NCI-H2227 (cell line): Measurements from ENCODE around the gene NTM.

Experiments
- DNase-seq: peaks from one replicate; lab custom pipeline; 2025; ENCODE audit not compliant: unreplicated experiment; lab: John Stamatoyannopoulos, UW

NTM gene

GRCh38 chr11:131976021-131976420, 605.6 kb downstream of the NTM start:
- DNase-seq = no peak

DNA sequence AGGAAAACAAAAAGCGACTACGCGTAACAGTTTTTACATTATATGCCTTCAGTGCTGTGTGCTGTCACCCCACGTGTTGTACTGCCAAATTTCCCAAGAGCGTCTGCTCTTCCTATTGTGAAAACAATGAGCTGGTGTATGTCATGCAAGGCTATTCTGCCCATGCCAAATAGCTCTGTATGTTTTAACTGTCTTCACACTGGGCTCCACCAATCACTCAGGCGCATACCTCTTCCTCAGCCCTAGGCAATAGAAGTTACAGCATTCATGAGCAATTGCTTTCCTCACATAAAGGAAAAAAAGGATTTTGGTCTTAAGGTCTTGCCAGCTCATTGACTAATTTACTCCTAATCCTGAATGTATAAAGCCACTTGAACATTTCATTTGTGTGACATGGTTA, 606.8 kb downstream of the NTM start:
- no peak for DNase-seq

- no peak for DNase-seq
These were observed 607.4 kb downstream of the NTM start for GRCh38 chr11:131977854-131978253.

DNA sequence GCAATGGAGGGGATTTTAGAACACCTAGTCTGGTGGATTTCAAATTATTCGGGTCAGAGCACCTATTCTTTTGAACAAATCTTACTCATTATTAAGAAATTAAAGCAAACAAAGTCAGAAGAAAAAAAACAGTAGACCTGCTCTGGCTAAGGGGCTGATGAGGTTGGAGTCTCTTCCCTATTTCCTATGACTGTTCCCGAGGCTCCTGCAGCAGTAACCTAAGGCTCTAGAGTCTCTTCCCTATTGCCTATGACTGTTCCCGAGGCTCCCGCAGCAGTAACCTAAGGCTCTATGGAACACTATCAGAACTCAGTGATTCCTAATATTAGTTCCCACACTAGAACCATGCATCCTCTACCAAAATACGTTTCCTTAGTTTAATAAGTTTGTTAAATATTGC, 607.9 kb downstream of the NTM start:
- DNase-seq = no peak

- DNase-seq = no peak
These were observed 608.9 kb downstream of the NTM start for GRCh38 chr11:131979364-131979763.

DNA sequence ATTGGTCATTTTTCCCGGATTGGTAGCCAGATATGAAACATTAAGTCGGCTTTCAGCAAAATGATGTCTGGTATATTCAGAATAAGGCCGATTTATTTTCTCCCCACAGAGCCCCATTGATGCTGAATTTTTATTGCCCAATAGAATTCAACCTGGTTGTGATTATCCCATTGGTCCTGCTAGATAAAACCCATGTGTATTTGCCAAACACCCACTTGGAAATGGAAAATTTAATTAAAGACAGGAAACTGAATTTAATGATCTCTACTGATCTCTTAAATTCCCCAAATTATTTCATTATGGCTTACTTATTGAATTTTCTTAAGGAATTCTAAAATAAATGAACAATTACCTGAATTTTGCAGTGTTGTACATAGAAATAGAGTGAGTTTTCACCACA, 609.8 kb downstream of the NTM start:
- DNase-seq = no peak

GRCh38 chr11:131980888-131981668, 610.7 kb downstream of the NTM start:
- no peak for DNase-seq

GRCh38 chr11:131982154-131982553, 611.7 kb downstream of the NTM start:
- no peak for DNase-seq

GRCh38 chr11:131985846-131986301, 615.5 kb downstream of the NTM start:
- DNase-seq = no peak

DNA sequence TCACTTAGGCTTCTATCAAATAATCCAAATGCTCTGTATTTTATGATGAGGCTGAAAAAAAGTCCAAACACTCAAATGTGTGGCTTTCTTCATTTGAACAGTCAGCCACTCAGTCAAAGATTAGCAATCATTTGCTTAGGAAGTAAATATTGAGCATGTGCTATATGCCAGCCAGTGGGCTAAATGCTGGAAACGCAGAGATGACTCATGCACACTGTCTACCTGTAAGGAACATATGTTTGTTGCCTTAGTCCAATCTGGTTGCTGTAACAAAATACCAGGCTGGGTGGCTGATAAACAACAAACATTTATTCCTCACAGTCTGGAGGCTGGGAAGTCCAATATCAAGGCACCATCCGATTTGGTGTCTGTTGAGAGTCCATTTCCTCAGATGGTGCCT, 617.3 kb downstream of the NTM start:
- no peak for DNase-seq

GRCh38 chr11:131991606-131992005, 621.2 kb downstream of the NTM start:
- DNase-seq = no peak

DNA sequence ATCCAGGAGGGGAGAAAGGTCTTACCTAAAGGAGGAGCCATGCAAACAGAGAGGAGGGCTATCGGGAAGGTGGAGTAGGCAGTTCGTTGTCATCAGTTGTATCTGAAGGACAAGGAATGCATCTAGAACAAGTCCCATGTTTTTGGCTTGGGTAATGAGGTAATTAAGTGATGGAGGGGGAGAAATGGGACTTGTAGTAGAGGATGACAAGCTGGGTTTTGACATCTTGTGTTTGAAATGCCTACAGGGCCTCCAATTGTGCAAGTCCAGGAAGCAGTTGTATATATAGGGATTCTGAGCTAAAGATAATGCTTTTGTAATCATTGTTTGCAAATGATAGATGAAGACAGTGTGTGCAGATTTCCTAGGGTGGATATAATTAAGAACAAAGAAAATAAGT, 622.8 kb downstream of the NTM start:
- DNase-seq = no peak

- peak; percentile 27 for DNase-seq
These were observed 627.6 kb downstream of the NTM start for GRCh38 chr11:131998020-131998419.

DNA sequence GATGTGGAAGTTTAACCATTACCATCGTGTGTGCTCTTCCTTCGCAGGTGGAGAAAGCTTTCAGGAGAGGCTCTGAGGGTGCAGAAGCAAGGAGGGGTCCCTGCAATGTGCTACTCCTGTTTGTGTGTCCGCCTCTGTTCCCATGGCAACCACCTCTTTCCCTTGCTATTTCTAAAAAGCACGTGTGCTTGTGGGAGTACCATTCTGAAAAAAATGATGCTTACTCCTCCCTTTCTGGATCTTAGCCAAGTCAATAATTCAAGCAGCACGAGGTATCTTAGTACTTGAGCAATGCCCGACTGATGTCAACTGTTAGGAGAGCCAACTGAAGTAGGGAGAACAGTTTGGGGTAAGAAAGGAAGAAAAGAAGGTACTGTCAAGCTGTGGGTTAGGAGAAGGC, 628.7 kb downstream of the NTM start:
- peak; percentile 92 for DNase-seq

DNA sequence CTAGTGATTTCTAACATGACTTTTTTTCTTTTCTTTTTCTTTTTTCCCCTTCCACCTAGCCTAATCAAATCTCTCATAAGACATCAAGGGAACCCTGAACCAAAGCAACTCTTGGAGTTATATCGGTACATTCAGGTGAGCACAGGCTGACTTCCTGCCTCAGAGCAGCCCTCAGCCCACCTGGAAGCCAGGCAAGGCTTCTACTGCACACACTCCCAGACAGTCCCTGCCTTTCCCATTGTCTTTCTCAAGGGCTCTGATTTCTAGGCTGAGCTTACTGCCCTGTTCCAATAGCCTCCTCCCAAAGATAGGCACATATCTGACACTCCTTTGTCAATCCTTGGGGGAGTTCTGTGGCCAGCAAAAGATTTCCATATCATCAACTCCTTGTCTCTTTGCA, 629.5 kb downstream of the NTM start:
- DNase-seq = no peak

- no peak for DNase-seq
These were observed 635.5 kb downstream of the NTM start for GRCh38 chr11:132005887-132006286.

DNA sequence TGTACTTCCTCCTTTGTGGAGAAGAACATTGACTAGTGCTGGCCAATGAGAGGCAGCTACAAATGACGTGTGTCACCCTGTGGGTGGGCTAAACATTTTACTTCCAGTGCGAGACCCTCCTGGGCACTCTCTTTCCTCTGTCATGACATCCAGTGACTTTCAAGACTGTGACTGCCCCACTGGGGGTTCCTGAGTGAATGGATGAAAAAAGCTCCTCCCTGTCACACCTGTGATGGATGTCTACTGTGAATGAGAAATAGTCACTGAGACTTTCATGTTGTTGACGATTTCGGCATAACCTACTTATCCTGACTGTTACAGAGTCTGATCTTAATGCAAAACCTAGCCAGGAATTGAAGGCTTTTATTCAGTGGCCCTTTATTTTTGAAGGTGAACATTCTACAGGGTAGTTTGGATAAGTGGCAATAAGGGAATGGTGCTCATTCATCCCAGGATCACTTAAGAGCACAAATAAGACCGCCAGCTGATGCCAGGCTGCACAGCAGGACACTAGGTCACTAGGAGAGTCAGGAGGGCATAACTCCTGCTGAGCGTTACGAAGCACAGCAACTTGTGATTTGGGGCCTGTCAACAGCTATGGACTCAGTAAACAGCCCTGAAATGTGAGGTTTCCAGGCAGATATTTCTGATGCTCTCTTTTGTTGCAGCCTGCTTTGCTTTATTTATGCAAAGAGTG, 636.6 kb downstream of the NTM start:
- peak; percentile 55 for DNase-seq

DNA sequence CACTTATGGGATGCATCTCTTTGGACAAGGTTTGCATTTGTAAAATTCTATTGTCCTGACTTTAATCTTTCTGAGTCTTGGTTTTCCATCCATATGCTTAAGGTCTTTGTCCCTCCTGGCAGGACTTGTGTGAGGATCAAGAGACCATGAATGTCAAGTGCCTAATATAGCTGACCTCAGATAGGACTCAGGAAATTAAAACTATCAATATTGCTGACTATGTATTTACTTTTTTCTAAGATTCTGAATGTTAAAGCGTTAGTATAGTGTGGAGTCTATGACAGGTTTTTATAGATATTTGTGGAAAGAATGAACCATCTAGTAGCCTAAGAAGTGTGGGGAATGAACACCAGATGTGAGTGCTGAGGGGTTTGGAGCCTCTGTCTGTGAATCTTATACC, 637.8 kb downstream of the NTM start:
- DNase-seq = no peak

GRCh38 chr11:132008872-132009271, 638.5 kb downstream of the NTM start:
- DNase-seq = peak; percentile 33

DNA sequence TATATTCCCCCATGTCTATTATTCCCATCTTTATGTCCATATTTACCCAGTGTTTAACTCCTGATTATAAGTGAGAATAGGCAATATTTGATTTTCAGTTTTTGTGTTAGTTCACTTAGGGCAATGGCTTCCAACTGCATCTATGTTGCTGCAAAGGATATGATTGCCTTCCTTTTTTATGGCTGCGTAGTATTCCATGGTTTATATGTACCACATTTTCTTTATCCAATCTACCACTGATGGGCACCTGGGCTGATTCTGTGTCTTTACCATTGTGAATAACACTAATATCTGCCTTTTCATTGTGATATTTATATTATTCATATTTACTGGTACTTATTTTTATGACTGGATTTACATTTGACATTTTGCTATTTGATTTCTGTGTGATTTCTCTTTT, 649.6 kb downstream of the NTM start:
- DNase-seq = no peak

DNA sequence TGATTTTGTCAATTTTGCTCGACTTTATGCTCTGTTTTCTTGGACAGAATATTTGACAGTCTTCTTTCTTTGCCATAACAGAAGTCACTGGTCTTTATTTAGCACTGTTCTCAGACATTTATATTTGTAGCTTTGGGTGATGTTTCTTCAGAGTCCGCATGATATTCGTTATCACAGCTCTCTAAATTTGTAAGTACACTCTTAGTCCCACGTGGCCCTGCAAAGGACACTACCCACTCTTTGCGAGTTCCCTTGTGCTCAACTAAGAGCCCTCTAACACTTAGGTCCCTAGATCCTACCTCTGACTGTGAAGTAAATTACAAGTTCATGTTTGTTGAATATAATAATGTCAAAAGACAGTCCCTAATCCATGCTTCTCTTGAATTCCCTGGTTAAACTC, 651.9 kb downstream of the NTM start:
- no peak for DNase-seq

GRCh38 chr11:132022733-132023478, 652.5 kb downstream of the NTM start:
- no peak for DNase-seq
